Activated CD4-positive, alpha-beta memory T cell treated with anti-CD3 and anti-CD28 coated beads for 36 hours (primary cell): Measurements from ENCODE around the gene MEIOC. TPM values are rescaled to one million over a fixed set of nuclear protein-coding genes. Genes with fewer than 3 reads are reported as not detected.
"Not testable (repeated sequence)": the region's sequence is repeated elsewhere in the genome, so short reads cannot be mapped to it uniquely, and the experiment has no call there.

Source experiments
- CTCF ChIA-PET: fragments of 350-600 bp; sonication (Branson Sonifier 250); formaldehyde crosslinking; loops from one replicate; lab custom pipeline; 2021; ENCODE audit warnings: antibody characterized with exemption, inconsistent platforms; lab: Charles Lee
- POLR2A ChIA-PET: fragments of 350-600 bp; sonication (Branson Sonifier 250); formaldehyde crosslinking; loops from one replicate; lab custom pipeline; 2021; ENCODE audit warnings: antibody characterized with exemption; lab: Charles Lee
- DNase-seq: peaks from one replicate; pipeline ENCODE4 v3.0.0-alpha.2; 2020
- H3K27ac Mint-ChIP-seq: one replicate; pipeline ENCODE4 v1.8.0; 2021; ENCODE audit warnings: mixed read lengths
- H3K27me3 Mint-ChIP-seq: one replicate; pipeline ENCODE4 v1.8.0; 2021; ENCODE audit warnings: mixed read lengths
- H3K36me3 Mint-ChIP-seq: one replicate; pipeline ENCODE4 v1.8.0; 2021; ENCODE audit warnings: mixed read lengths
- H3K4me1 Mint-ChIP-seq: one replicate; pipeline ENCODE4 v1.8.0; 2021; ENCODE audit warnings: low read depth, mixed read lengths
- H3K4me3 Mint-ChIP-seq: one replicate; pipeline ENCODE4 v1.8.0; 2021; ENCODE audit warnings: mild to moderate bottlenecking, mixed read lengths
- H3K9me3 Mint-ChIP-seq: one replicate; pipeline ENCODE4 v1.8.0; 2021; ENCODE audit warnings: mixed read lengths
- intact Hi-C: fragments of 100-400 bp; cut with micrococcal nuclease; formaldehyde crosslinking; loops from one replicate; pipeline ENCODE4 v1.15.1; 2023
- total RNA-seq, 2 experiments: library from RNA; stranded (reverse); gene quantifications; one replicate each; pipeline ENCODE4 v1.2.3, GENCODE V29; 2021

The MEIOC gene
- total RNA-seq = under 1 TPM; 0.33 to 0.46 TPM

- ChIA-PET CTCF (interaction anchor here (1.0 to 1.1 kb wide), 2 partner anchors 16 to 123 kb away, joined by 3 to 4 read pairs; no protein-coding TSS in a partner anchor), POLR2A (no interaction called here)
- Mint-ChIP-seq H3K27ac (no peak within 1 kb of the TSS), H3K36me3 (no peaks in the 10 kb centered on the region), H3K27me3 (peaks cover 20% of the 10 kb centered on the region), H3K4me1 (peaks cover 4% of the 10 kb centered on the region), H3K9me3 (no peaks in the 10 kb centered on the region), H3K4me3 (peak within 1 kb of the TSS; percentile 48)
- intact Hi-C loops = no loop called here
- peak; percentile 53 for DNase-seq
Measured at GRCh38 chr17:44655983-44656710, at the start of gene MEIOC. MEIOC (plus strand) TSS chr17:44656468; CDS start chr17:44656614, 146 bp downstream.

- no peaks in the 10 kb centered on the region for H3K9me3 Mint-ChIP-seq
- ChIA-PET POLR2A (no interaction called here), CTCF (interaction anchor here (1.2 kb wide), 1 partner anchor 73 kb away, joined by 3 read pairs; no protein-coding TSS in a partner anchor)
- no peak for DNase-seq
- H3K4me1 Mint-ChIP-seq = no peaks in the 10 kb centered on the region
- intact Hi-C loops = no loop called here
- H3K27ac Mint-ChIP-seq = no peak overlapping the region
- H3K36me3 Mint-ChIP-seq = no peaks in the 10 kb centered on the region
- peaks cover 8% of the 10 kb centered on the region for H3K27me3 Mint-ChIP-seq
- H3K4me3 Mint-ChIP-seq = no peak overlapping the region
Measured at GRCh38 chr17:44606658-44607057, 49.6 kb upstream of the MEIOC start.

GRCh38 chr17:44607836-44608690 lies 48.2 kb upstream of the MEIOC start:
- Mint-ChIP-seq H3K36me3 (no peaks in the 10 kb centered on the region), H3K27ac (no peak overlapping the region)
- POLR2A ChIA-PET = no interaction called here

DNA sequence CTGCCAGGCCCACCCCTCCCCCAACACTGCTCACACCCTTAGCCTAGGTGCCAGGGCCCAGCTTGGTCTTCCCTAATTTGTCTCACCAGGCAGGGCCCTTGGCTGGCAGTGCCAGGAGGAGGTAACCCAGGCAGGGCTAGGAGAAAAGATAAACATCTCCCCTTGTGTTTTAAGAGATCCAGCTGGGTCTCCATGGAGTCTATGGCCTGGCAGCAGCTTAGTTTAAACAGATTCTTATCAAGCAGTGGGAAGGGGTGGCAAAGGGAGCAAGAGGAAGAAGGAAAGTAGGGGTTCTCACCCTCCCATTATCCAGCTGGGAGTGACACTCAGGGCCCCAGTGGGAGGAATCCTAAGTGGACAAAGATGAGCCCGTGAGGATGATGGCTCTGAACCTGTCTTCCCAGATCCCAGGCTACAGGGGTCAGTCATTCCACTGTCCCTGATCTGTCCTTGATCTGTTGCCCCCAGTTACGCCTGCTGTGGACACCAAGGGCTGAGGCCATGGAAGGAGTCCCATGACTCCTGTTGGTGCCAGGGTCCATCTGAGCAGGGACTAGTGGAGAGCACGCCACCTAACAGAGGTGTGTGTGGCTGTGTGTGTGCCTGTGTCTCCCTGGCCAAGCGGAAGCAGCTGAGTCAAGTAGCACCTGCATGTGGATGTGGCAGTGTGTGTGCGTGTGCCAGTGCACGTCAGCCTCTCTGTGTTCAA lies 47.4 kb upstream of the MEIOC start:
- no peaks in the 10 kb centered on the region for H3K4me1 Mint-ChIP-seq
- H3K27me3 Mint-ChIP-seq = peaks cover 10% of the 10 kb centered on the region
- ChIA-PET CTCF (interaction anchor here (0.7 kb wide), 1 partner anchor 311 kb away, joined by 3 read pairs; no protein-coding TSS in a partner anchor), POLR2A (no interaction called here)
- H3K4me3 Mint-ChIP-seq = no peak overlapping the region
- intact Hi-C loops = no loop called here
- DNase-seq = no peak
- no peaks in the 10 kb centered on the region for H3K36me3 Mint-ChIP-seq
- no peaks in the 10 kb centered on the region for H3K9me3 Mint-ChIP-seq
- H3K27ac Mint-ChIP-seq = no peak overlapping the region

More at GRCh38 chr17:44607836-44608690, 48.2 kb upstream of the MEIOC start:
- Mint-ChIP-seq H3K4me3 (no peak overlapping the region), H3K27me3 (peaks cover 9% of the 10 kb centered on the region), H3K9me3 (no peaks in the 10 kb centered on the region), H3K4me1 (no peaks in the 10 kb centered on the region)
- DNase-seq = no peak
- intact Hi-C loops = no loop called here
- CTCF ChIA-PET = interaction anchor here (1.2 kb wide), 1 partner anchor 74 kb away, joined by 3 read pairs; no protein-coding TSS in a partner anchor

DNA sequence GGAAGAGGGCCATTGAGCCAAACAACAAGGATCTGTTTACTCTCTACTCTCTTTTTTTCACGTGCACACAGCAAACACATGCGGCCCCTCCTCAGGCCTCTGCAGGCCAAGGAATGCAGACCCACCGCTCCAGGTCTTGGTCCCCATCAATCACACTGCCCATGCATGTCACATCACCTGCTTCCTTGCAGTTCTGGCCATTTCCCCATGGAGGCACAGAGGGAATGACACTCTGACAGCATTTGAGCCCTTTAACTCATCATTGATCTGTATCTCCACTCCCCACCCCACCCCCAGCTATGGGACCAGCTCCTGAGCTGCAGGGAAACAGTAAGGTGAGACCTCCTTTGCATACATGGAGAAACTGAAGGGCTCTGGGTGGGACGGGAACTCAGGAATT lies 45.9 kb upstream of the MEIOC start:
- no peak overlapping the region for H3K4me3 Mint-ChIP-seq
- DNase-seq = no peak
- CTCF ChIA-PET = no interaction called here
- peaks cover 14% of the 10 kb centered on the region for H3K27me3 Mint-ChIP-seq
- intact Hi-C loops = no loop called here
- H3K36me3 Mint-ChIP-seq = no peaks in the 10 kb centered on the region
- H3K4me1 Mint-ChIP-seq = no peaks in the 10 kb centered on the region
- POLR2A ChIA-PET = no interaction called here
- no peak overlapping the region for H3K27ac Mint-ChIP-seq
- no peaks in the 10 kb centered on the region for H3K9me3 Mint-ChIP-seq

DNA sequence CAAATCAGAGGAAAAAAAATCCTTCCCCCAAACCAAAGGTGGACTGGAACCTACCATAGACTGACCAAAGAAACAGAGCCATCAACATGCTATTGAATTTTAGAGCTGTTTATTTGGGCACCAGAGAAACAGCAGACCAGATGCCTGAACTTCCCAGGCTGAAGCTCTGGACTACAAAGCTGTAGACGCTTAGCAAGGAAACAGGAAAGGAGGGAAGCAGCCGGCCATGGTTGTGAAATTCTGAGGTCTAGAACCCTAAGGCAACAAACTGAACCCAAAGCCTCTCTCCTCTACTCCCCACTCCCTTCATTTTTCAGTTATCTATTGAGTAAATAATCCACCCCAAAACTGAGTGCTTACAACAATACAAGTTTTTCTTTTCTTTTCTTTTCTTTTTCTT lies 45.4 kb upstream of the MEIOC start:
- H3K4me3 Mint-ChIP-seq = no peak overlapping the region
- CTCF ChIA-PET = no interaction called here
- POLR2A ChIA-PET = no interaction called here
- H3K36me3 Mint-ChIP-seq = no peaks in the 10 kb centered on the region
- peaks cover 14% of the 10 kb centered on the region for H3K27me3 Mint-ChIP-seq
- no peaks in the 10 kb centered on the region for H3K9me3 Mint-ChIP-seq
- intact Hi-C loops = no loop called here
- DNase-seq = no peak
- H3K27ac Mint-ChIP-seq = no peak overlapping the region
- no peaks in the 10 kb centered on the region for H3K4me1 Mint-ChIP-seq

DNA sequence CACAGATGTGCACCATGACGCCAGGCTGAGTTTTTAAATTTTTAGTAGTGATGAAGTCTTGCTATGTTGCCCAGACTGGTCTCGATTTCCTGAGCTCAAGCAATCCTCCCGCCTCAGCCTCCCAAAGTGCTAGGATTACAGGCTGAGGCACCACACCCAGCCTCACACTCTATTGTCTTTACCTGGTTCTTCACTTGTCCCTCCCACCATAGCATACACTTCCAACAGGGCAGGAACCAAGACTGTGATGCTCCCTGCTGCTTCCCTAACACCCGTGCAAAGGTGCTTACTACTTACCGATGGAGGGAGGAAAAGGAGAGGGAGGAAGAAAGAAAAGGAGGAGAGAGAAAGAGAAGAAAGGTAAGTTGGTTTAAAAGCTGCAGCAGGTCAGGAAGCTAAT lies 41.4 kb upstream of the MEIOC start:
- H3K9me3 Mint-ChIP-seq = no peaks in the 10 kb centered on the region
- no peak overlapping the region for H3K27ac Mint-ChIP-seq
- peaks cover 9% of the 10 kb centered on the region for H3K27me3 Mint-ChIP-seq
- DNase-seq = no peak
- POLR2A ChIA-PET = no interaction called here
- no peaks in the 10 kb centered on the region for H3K4me1 Mint-ChIP-seq
- no peak overlapping the region for H3K4me3 Mint-ChIP-seq
- CTCF ChIA-PET = no interaction called here
- H3K36me3 Mint-ChIP-seq = no peaks in the 10 kb centered on the region
- intact Hi-C loops = no loop called here

GRCh38 chr17:44618652-44619051 lies 37.6 kb upstream of the MEIOC start:
- H3K4me1 Mint-ChIP-seq, CTCF ChIA-PET, H3K27me3 Mint-ChIP-seq, DNase-seq, POLR2A ChIA-PET, H3K9me3 Mint-ChIP-seq, H3K36me3 Mint-ChIP-seq, H3K27ac Mint-ChIP-seq, intact Hi-C loops, H3K4me3 Mint-ChIP-seq: not testable (repeated sequence)

DNA sequence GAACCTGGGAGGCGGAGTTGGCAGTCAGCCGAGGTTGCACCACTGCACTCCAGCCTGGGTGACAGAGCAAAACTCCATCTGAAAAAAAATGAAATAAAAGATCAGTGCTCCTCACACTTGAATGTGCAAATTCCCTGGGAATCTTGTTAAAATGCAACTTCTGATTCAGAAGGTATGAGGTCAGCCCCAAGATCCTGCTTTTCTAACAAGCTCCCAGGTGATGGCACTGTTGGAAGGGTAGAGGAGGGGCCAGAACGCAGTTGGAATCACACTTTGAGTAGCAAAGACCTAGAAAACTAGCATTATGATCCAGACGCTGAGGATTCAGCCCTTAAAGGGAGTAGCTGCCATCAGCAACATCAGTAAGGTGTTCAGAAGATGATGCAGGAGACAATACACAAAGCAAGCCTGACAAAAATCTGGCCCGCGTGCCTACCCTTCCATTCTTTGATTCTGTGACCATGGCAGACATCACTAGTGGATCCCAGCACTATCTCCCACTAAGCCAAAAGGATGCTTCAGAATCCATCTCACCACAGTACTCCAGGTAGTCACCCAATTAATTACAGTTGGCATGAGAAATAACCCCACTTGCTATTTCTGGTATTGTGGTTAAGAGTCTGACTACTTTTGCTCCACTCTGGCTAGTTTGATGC lies 33.1 kb upstream of the MEIOC start:
- no peaks in the 10 kb centered on the region for H3K9me3 Mint-ChIP-seq
- POLR2A ChIA-PET = no interaction called here
- no peaks in the 10 kb centered on the region for H3K4me1 Mint-ChIP-seq
- intact Hi-C loops = no loop called here
- no peaks in the 10 kb centered on the region for H3K36me3 Mint-ChIP-seq
- DNase-seq = no peak
- H3K27me3 Mint-ChIP-seq = peaks cover 10% of the 10 kb centered on the region
- CTCF ChIA-PET = no interaction called here
- no peak overlapping the region for H3K4me3 Mint-ChIP-seq
- H3K27ac Mint-ChIP-seq = no peak overlapping the region

- Mint-ChIP-seq H3K4me3 (no peak overlapping the region), H3K4me1 (no peaks in the 10 kb centered on the region), H3K36me3 (no peaks in the 10 kb centered on the region), H3K9me3 (no peaks in the 10 kb centered on the region), H3K27me3 (peaks cover 12% of the 10 kb centered on the region), H3K27ac (no peak overlapping the region)
- POLR2A ChIA-PET = no interaction called here
- intact Hi-C loops = no loop called here
- no peak for DNase-seq
- CTCF ChIA-PET = no interaction called here
Measured at GRCh38 chr17:44627513-44628242, 28.6 kb upstream of the MEIOC start.
